ENCODE measurements around the gene SH3GLB2.
"Not testable (repeated sequence)": the region's sequence is repeated elsewhere in the genome, so short reads cannot be mapped to it uniquely, and the experiment has no call there.

The SH3GLB2 gene

GRCh38 chr9:129005336-129005997 lies 22.7 kb downstream of the SH3GLB2 start:
- Histone ChIP-seq H3K36me3 (ENCODE audit: insufficient read depth, low read depth, low read length) (peaks cover 78% of the 10 kb centered on the region), H3K9ac (ENCODE audit: low read depth, low read length) (no peak overlapping the region), H3K27me3 (ENCODE audit: insufficient read depth, low read length) (no peaks in the 10 kb centered on the region), H3K27ac (ENCODE audit: low read length) (no peak overlapping the region), H3K4me1 (ENCODE audit: insufficient read depth, low read length) (no peaks in the 10 kb centered on the region), H3K9me3 (ENCODE audit: insufficient read depth, low read depth, low read length) (no peaks in the 10 kb centered on the region), H3K4me3 (ENCODE audit: low read length) (no peak overlapping the region)

- H3K27ac ChIP-seq (ENCODE audit: low read length); H3K4me3 ChIP-seq (ENCODE audit: low read length); H3K4me1 ChIP-seq (ENCODE audit: insufficient read depth, low read length); H3K27me3 ChIP-seq (ENCODE audit: insufficient read depth, low read length); H3K9me3 ChIP-seq (ENCODE audit: insufficient read depth, low read depth, low read length); H3K9ac ChIP-seq (ENCODE audit: low read depth, low read length): not testable (repeated sequence)
- H3K36me3 ChIP-seq (ENCODE audit: insufficient read depth, low read depth, low read length): peaks cover 87% of the 10 kb centered on the region
Observed at GRCh38 chr9:129004173-129004572, 24.0 kb downstream of the SH3GLB2 start.

- H3K9ac ChIP-seq (ENCODE audit: low read depth, low read length): no peak overlapping the region
Observed at GRCh38 chr9:129002992-129003391, 25.1 kb downstream of the SH3GLB2 start.

GRCh38 chr9:129001504-129002325 lies 26.4 kb downstream of the SH3GLB2 start:
- no peak overlapping the region for H3K9ac ChIP-seq (ENCODE audit: low read depth, low read length)
- H3K27ac ChIP-seq (ENCODE audit: low read length): no peak overlapping the region
- no peak overlapping the region for H3K4me3 ChIP-seq (ENCODE audit: low read length)
- no peaks in the 10 kb centered on the region for H3K27me3 ChIP-seq (ENCODE audit: insufficient read depth, low read length)
- peaks cover 91% of the 10 kb centered on the region for H3K36me3 ChIP-seq (ENCODE audit: insufficient read depth, low read depth, low read length)
- no peaks in the 10 kb centered on the region for H3K9me3 ChIP-seq (ENCODE audit: insufficient read depth, low read depth, low read length)
- H3K4me1 ChIP-seq (ENCODE audit: insufficient read depth, low read length): no peaks in the 10 kb centered on the region

More at GRCh38 chr9:129002992-129003391, 25.1 kb downstream of the SH3GLB2 start:
- Histone ChIP-seq H3K36me3 (ENCODE audit: insufficient read depth, low read depth, low read length) (peaks cover 91% of the 10 kb centered on the region), H3K4me3 (ENCODE audit: low read length) (no peak overlapping the region), H3K9me3 (ENCODE audit: insufficient read depth, low read depth, low read length) (no peaks in the 10 kb centered on the region), H3K27me3 (ENCODE audit: insufficient read depth, low read length) (no peaks in the 10 kb centered on the region), H3K27ac (ENCODE audit: low read length) (no peak overlapping the region), H3K4me1 (ENCODE audit: insufficient read depth, low read length) (no peaks in the 10 kb centered on the region)

- no peak overlapping the region for H3K9ac ChIP-seq (ENCODE audit: low read depth, low read length)
- peaks cover 91% of the 10 kb centered on the region for H3K36me3 ChIP-seq (ENCODE audit: insufficient read depth, low read depth, low read length)
Observed at GRCh38 chr9:128999581-129000206, 28.4 kb downstream of the SH3GLB2 start.

GRCh38 chr9:128998462-128998861 lies 29.7 kb downstream of the SH3GLB2 start:
- Histone ChIP-seq H3K27me3 (ENCODE audit: insufficient read depth, low read length) (no peaks in the 10 kb centered on the region), H3K36me3 (ENCODE audit: insufficient read depth, low read depth, low read length) (peaks cover 97% of the 10 kb centered on the region), H3K9me3 (ENCODE audit: insufficient read depth, low read depth, low read length) (no peaks in the 10 kb centered on the region), H3K27ac (ENCODE audit: low read length) (no peak overlapping the region), H3K4me3 (ENCODE audit: low read length) (no peak overlapping the region), H3K9ac (ENCODE audit: low read depth, low read length) (no peak overlapping the region), H3K4me1 (ENCODE audit: insufficient read depth, low read length) (no peaks in the 10 kb centered on the region)

More at GRCh38 chr9:128999581-129000206, 28.4 kb downstream of the SH3GLB2 start:
- no peaks in the 10 kb centered on the region for H3K9me3 ChIP-seq (ENCODE audit: insufficient read depth, low read depth, low read length)
- no peaks in the 10 kb centered on the region for H3K4me1 ChIP-seq (ENCODE audit: insufficient read depth, low read length)
- H3K27me3 ChIP-seq (ENCODE audit: insufficient read depth, low read length): no peaks in the 10 kb centered on the region
- H3K27ac ChIP-seq (ENCODE audit: low read length): no peak overlapping the region
- H3K4me3 ChIP-seq (ENCODE audit: low read length): no peak overlapping the region

GRCh38 chr9:128995791-128996190 lies 32.3 kb downstream of the SH3GLB2 start:
- Histone ChIP-seq H3K9me3 (ENCODE audit: insufficient read depth, low read depth, low read length) (no peaks in the 10 kb centered on the region), H3K9ac (ENCODE audit: low read depth, low read length) (no peak overlapping the region), H3K27ac (ENCODE audit: low read length) (no peak overlapping the region), H3K4me3 (ENCODE audit: low read length) (no peak overlapping the region), H3K36me3 (ENCODE audit: insufficient read depth, low read depth, low read length) (peaks cover 93% of the 10 kb centered on the region), H3K4me1 (ENCODE audit: insufficient read depth, low read length) (no peaks in the 10 kb centered on the region), H3K27me3 (ENCODE audit: insufficient read depth, low read length) (no peaks in the 10 kb centered on the region)

- no peaks in the 10 kb centered on the region for H3K27me3 ChIP-seq (ENCODE audit: insufficient read depth, low read length)
- no peaks in the 10 kb centered on the region for H3K4me1 ChIP-seq (ENCODE audit: insufficient read depth, low read length)
- peaks cover 91% of the 10 kb centered on the region for H3K36me3 ChIP-seq (ENCODE audit: insufficient read depth, low read depth, low read length)
- no peak overlapping the region for H3K27ac ChIP-seq (ENCODE audit: low read length)
- no peak overlapping the region for H3K4me3 ChIP-seq (ENCODE audit: low read length)
- H3K9ac ChIP-seq (ENCODE audit: low read depth, low read length): no peak overlapping the region
- no peaks in the 10 kb centered on the region for H3K9me3 ChIP-seq (ENCODE audit: insufficient read depth, low read depth, low read length)
Observed at GRCh38 chr9:128992995-128993394, 35.1 kb downstream of the SH3GLB2 start.

- Histone ChIP-seq H3K9ac (ENCODE audit: low read depth, low read length) (no peak overlapping the region), H3K4me1 (ENCODE audit: insufficient read depth, low read length) (no peaks in the 10 kb centered on the region), H3K36me3 (ENCODE audit: insufficient read depth, low read depth, low read length) (peaks cover 90% of the 10 kb centered on the region), H3K27ac (ENCODE audit: low read length) (no peak overlapping the region), H3K9me3 (ENCODE audit: insufficient read depth, low read depth, low read length) (no peaks in the 10 kb centered on the region), H3K27me3 (ENCODE audit: insufficient read depth, low read length) (no peaks in the 10 kb centered on the region), H3K4me3 (ENCODE audit: low read length) (no peak overlapping the region)
Observed at GRCh38 chr9:128987805-128988204, 40.3 kb downstream of the SH3GLB2 start.

- H3K4me1 ChIP-seq (ENCODE audit: insufficient read depth, low read length): no peaks in the 10 kb centered on the region
- H3K9me3 ChIP-seq (ENCODE audit: insufficient read depth, low read depth, low read length): no peaks in the 10 kb centered on the region
- peaks cover 93% of the 10 kb centered on the region for H3K36me3 ChIP-seq (ENCODE audit: insufficient read depth, low read depth, low read length)
- no peak overlapping the region for H3K9ac ChIP-seq (ENCODE audit: low read depth, low read length)
- H3K4me3 ChIP-seq (ENCODE audit: low read length): no peak overlapping the region
- no peaks in the 10 kb centered on the region for H3K27me3 ChIP-seq (ENCODE audit: insufficient read depth, low read length)
- no peak overlapping the region for H3K27ac ChIP-seq (ENCODE audit: low read length)
Observed at GRCh38 chr9:128986671-128987070, 41.5 kb downstream of the SH3GLB2 start.

GRCh38 chr9:128983536-128983935 lies 44.6 kb downstream of the SH3GLB2 start:
- Histone ChIP-seq H3K9ac (ENCODE audit: low read depth, low read length) (no peak overlapping the region), H3K27me3 (ENCODE audit: insufficient read depth, low read length) (no peaks in the 10 kb centered on the region), H3K9me3 (ENCODE audit: insufficient read depth, low read depth, low read length) (no peaks in the 10 kb centered on the region), H3K4me1 (ENCODE audit: insufficient read depth, low read length) (no peaks in the 10 kb centered on the region), H3K4me3 (ENCODE audit: low read length) (no peak overlapping the region), H3K36me3 (ENCODE audit: insufficient read depth, low read depth, low read length) (peaks cover 95% of the 10 kb centered on the region), H3K27ac (ENCODE audit: low read length) (no peak overlapping the region)
